HUES48 (cell line): ENCODE data around the gene ATAD3B.
A peak's percentile ranks its signal among the peaks of the same experiment; 100 is the strongest.
"Not testable (repeated sequence)": the region's sequence is repeated elsewhere in the genome, so short reads cannot be mapped to it uniquely, and the experiment has no call there.

Experiments used
- H3K27ac ChIP-seq: one replicate; pipeline ENCODE4 v1.7.0; 2013; ENCODE audit warnings: low read depth, low read length, inconsistent platforms
- H3K27me3 ChIP-seq: 2 replicates; pipeline ENCODE4 v1.6.1; 2013; ENCODE audit warnings: mild to moderate bottlenecking, low read length; ENCODE audit not compliant: control insufficient read depth, insufficient read depth
- H3K36me3 ChIP-seq: 2 replicates; pipeline ENCODE4 v1.6.1; 2013; ENCODE audit warnings: low read length; ENCODE audit not compliant: control insufficient read depth, insufficient read depth
- H3K4me1 ChIP-seq: 2 replicates; pipeline ENCODE4 v1.6.1; 2013; ENCODE audit warnings: mild to moderate bottlenecking, low read length; ENCODE audit not compliant: control insufficient read depth, insufficient read depth
- H3K4me3 ChIP-seq: 2 replicates; pipeline ENCODE4 v1.5.1; 2013; ENCODE audit warnings: mild to moderate bottlenecking, low read depth, low read length
- H3K9ac ChIP-seq: 2 replicates; pipeline ENCODE4 v1.6.1; 2013; ENCODE audit warnings: mild to moderate bottlenecking, low read depth, low read length, moderate library complexity
- H3K9me3 ChIP-seq: 2 replicates; pipeline ENCODE4 v1.6.1; 2013; ENCODE audit warnings: low read length; ENCODE audit not compliant: control insufficient read depth, insufficient read depth

The ATAD3B gene

DNA sequence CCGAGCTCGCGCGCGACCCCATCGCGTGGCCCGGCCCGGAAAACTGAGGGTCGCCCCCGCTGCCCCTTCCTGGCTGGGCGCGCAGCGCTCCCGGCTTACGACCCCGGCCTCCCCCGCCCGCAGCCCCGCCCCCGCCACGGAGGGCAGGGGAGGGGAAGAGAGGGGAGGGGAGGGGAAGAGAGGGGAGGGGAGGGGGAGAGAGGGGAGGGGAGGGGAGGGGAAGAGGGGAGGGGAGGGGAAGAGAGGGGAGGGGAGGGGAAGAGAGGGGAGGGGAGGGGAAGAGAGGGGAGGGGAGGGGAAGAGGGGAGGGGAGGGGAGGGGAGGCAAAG, 43.8 kb upstream of the ATAD3B start:
- Histone ChIP-seq H3K9me3 (no peaks in the 10 kb centered on the region), H3K36me3 (no peaks in the 10 kb centered on the region), H3K4me1 (peaks cover 20% of the 10 kb centered on the region), H3K27me3 (no peaks in the 10 kb centered on the region), H3K9ac (no peak overlapping the region), H3K27ac (peak overlapping the region; percentile 51), H3K4me3 (peak overlapping the region; percentile 51; the same call in 1 of the 2 replicates)

DNA sequence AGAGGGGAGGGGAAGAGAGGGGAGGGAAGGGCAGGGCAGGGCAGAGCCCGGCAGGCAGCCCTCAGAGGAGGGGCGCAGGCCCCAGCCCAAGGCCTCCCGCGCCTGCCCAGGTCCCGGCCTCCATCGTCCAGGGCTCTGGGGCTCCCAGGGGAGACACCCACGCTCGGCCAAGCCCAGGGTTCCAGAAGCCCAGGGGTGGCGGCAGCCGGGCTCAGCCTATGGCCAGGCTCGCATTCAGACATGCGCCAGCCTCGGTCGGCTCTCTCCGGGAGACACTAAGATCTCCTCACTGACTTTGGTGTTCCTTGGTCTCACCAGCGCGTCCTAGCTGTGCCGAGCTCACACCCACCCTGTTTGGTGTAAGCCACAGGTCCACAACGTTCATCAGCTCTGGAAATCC, 43.4 kb upstream of the ATAD3B start:
- Histone ChIP-seq H3K9ac (no peak overlapping the region), H3K4me1 (peaks cover 22% of the 10 kb centered on the region), H3K27me3 (no peaks in the 10 kb centered on the region), H3K9me3 (no peaks in the 10 kb centered on the region), H3K27ac (no peak overlapping the region), H3K4me3 (no peak overlapping the region), H3K36me3 (no peaks in the 10 kb centered on the region)

DNA sequence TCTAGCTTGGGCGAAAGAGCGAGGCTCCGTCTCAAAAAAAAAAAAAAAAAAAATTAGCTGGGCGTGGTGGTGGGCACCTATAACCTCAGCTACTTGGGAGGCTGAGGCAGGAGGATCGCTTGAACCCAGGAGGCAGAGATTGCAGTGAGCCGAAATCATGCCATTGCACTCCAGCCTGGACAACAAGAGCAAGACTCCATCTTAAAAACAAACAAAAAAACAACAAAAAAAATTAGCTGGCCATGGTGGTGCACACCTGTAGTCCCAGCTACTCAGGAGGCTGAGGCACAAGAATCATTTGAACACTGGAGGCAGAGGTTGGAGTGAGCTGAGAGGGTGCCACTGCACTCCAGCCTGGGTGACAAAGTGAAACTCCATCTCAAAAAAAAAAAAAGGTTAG, 42.6 kb upstream of the ATAD3B start:
- not testable (repeated sequence) for H3K9ac ChIP-seq, H3K27ac ChIP-seq

DNA sequence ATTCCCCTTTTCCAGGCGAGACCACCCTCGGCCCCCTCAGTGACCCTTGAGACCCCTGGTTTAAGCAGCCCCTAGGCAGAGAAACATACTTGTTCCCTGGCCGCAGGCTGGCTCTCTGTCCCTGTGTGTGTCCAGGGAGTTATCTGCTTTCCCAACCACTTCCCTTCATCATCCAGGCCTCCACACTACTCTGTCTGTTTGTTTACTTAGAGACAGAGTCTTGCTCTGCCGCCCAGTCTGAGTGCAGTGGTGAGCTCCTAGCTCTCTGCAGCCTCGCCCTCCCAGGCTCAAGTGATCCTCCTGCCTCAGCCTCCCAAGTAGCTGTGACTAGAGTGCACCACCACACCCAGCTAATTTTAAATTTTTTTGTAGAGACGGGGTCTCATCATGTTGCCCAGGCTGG, 41.9 kb upstream of the ATAD3B start:
- no peak overlapping the region for H3K4me3 ChIP-seq

More for the DNA sequence above, 42.6 kb upstream of the ATAD3B start:
- peaks cover 30% of the 10 kb centered on the region for H3K4me1 ChIP-seq
- H3K36me3 ChIP-seq, H3K4me3 ChIP-seq, H3K9me3 ChIP-seq, H3K27me3 ChIP-seq: not testable (repeated sequence)

DNA sequence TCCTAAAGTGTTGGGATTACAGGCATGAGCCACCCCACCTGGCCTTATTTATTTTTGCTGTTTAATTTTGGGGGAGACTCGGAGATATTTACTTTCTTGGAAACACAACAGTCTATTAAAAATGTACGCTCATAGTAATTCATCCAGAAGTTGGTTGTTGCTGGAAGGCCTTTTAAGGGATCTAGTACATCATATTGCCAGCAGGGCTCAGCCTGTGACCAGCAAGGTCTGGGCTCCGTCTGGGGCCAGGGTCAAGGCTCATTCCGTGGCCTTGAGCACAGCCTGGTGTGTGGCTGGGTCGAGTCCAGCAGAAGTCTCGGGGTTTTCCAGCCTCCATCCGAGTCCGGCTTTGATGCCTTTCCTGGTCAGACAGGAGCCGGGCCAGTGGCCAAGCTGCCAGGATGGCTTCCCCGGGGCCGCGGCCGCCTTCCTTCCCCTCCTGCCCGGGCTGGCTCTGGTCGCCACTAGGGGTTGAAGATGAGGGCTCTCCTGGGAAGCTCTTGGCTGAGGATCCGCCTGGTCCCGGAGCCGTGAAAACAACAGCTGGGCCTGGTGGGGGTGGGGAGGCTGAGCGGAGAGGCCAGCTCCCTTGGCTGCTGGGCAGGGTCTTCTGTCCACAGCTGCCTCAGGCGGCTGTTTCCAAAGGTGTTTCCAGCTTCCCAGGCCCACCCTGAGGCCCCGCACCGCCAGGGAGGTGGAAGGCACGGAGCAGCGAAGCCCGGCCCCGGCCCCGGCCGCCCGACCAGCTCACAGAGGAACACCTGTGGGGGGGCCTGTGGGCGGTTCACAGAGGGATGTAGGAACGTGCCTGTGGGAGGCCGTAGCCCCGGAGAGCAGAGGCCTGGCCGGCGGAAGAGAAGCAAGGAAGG, 41.2 kb upstream of the ATAD3B start:
- Histone ChIP-seq H3K4me3 (no peak overlapping the region), H3K27ac (peak overlapping the region; percentile 71), H3K36me3 (no peaks in the 10 kb centered on the region), H3K9me3 (no peaks in the 10 kb centered on the region), H3K4me1 (peaks cover 44% of the 10 kb centered on the region), H3K9ac (no peak overlapping the region), H3K27me3 (peaks cover 2% of the 10 kb centered on the region; the same call in 1 of the 2 replicates)

More for the DNA sequence above, 41.9 kb upstream of the ATAD3B start:
- Histone ChIP-seq H3K9ac (no peak overlapping the region), H3K9me3 (no peaks in the 10 kb centered on the region), H3K27ac (no peak overlapping the region), H3K36me3 (no peaks in the 10 kb centered on the region), H3K27me3 (no peaks in the 10 kb centered on the region), H3K4me1 (peaks cover 37% of the 10 kb centered on the region)

DNA sequence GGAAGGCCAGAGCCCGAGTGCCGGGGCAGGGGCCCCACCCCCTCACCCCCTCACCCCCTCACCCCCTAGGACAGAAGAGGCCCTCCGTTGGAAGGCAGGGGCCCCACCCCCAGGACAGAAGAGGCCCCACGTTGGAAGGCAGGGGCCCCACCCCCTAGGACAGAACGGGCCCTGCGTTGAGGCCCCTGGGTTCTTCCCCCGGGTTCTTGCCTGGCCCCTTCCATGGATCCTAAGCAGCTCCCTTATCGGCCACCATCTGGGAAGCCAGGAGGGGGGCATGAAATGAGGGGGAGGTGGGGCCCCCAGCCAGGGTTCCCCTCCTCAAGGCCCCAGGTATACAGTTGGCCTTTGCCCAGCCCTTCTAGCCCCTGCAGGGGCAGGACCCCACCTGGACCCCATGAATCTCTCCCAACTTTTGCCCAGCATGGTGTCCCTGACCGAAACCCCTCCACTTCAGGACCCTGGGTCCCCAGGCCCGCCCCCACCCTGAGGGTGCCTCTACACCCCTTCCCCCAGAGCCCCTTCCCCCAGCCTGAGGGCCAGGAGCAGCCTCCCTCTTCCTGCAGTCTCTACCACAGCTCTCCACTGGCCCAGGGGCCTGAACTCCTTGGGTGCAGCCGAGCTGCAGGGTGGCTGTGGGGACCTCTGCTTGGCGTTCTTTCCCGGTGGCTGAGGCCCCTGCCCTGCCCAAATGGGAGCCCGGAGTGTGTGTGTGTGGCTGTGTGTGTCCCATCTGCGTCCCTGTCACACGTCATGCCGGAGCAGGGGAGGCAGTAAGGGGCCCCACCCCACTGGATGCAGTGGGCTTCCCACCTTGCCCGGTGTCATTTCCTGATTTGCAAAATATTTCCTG, 40.3 kb upstream of the ATAD3B start:
- peaks cover 6% of the 10 kb centered on the region for H3K27me3 ChIP-seq
- no peaks in the 10 kb centered on the region for H3K36me3 ChIP-seq
- peaks cover 39% of the 10 kb centered on the region for H3K4me1 ChIP-seq
- no peak overlapping the region for H3K9ac ChIP-seq
- peak overlapping the region; percentile 71 for H3K27ac ChIP-seq
- H3K4me3 ChIP-seq, result no peak overlapping the region
- H3K9me3 ChIP-seq, result no peaks in the 10 kb centered on the region

DNA sequence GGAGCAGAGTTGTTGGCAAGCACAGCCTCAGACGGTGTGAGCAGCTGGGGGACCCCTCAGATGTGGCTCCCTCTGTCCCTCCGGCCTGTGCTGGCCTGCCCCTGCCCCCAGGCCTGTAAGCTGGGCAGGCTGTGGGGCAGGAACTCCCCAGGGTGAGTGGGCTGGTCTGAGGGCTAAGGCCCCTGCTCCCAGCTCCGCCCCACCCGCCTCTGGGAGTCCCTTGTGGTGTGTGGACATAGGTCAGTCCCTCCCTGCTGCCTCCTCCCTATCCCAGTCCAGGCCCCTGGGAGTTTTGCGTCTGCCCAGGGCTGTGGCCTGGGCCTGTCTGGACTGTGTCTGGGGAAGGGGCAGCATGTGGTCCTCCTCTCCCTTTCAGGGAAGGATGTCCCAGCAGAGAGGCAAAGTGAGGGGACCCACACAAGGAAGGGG, 39.7 kb upstream of the ATAD3B start:
- Histone ChIP-seq H3K4me3 (no peak overlapping the region), H3K4me1 (peaks cover 37% of the 10 kb centered on the region), H3K27ac (peak overlapping the region; percentile 71), H3K27me3 (peaks cover 11% of the 10 kb centered on the region), H3K9ac (no peak overlapping the region), H3K36me3 (no peaks in the 10 kb centered on the region), H3K9me3 (no peaks in the 10 kb centered on the region)

DNA sequence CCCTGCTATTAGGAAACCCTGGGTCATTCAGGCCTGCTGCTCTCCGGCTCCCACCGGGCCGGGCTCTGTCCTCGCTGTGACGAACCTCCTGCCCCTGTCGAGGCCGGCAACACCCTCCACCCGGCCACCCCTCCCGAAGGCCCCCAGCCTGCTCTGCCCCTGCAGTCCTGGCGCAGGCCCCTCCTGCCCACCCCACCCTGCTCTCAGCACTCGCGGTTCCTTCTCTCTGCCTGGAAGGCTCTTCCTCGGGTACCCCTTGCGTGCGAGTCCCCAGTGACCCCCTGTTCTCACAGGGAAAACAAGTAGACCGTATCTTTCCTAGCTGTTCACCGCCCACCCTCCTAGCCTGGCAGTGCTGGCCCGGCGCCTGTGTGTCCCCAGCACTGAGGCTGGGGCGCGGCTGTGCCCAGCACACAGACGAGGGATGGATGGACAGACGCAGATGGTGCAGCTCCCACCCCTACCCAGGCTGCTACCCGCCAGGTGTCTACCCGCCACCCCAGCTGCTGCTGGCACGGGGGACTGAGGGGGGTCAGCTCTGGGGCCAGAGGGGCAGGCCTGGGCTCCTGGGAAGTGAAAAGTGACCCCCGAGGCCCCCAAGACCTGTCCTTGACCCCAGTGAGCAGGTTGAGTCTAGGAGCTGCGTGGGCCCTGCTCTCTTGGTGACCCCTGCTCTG, 39.2 kb upstream of the ATAD3B start:
- H3K4me3 ChIP-seq, result no peak overlapping the region
- H3K27ac ChIP-seq, result peak overlapping the region; percentile 94
- H3K4me1 ChIP-seq, result peaks cover 37% of the 10 kb centered on the region
- H3K36me3 ChIP-seq, result no peaks in the 10 kb centered on the region
- H3K9me3 ChIP-seq, result no peaks in the 10 kb centered on the region
- peaks cover 11% of the 10 kb centered on the region for H3K27me3 ChIP-seq
- no peak overlapping the region for H3K9ac ChIP-seq

DNA sequence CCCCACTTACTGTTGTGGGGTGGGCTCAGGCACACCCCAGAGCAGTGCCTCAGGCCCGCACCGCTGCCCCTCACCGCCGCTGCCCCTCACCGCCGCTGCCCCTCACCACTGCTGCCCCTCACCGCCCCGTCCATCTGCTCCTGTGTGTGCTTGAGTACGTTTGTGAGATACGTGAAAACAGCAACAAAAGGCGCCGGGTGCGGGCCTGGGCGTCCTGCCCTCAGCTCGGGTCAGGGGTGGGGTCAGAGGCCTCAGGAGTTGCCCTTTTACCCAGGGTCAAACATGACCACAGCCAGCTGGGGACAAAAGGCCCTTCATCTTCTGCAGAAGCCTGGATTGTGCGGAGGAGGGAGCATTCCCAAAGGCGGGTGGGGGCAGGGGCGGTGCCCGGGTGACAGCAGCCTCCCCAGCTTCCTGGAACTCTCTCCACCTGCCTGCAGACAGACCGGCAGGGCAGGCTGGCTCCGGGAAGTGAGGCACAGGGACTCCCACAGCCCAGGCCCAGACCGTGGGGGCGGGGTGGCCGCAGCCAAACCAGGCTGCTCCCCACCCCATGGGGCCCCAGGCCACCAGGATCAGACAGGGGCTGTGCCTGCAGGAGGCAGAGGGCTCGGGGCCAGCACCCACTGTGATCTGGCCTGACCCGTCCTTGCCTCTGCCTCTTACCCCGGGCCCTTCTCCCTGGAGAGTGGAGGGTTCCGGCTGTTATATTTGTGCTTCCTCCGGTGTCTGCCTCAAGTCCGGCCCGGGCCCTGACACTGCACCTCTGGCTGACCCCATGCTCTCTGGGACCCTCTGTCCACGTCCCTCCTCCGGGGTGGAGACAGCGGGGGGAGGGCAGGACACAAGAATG, 38.4 kb upstream of the ATAD3B start:
- H3K9ac ChIP-seq, result peak overlapping the region; percentile 38; the same call in 1 of the 2 replicates
- peak overlapping the region; percentile 21; the same call in 1 of the 2 replicates for H3K4me3 ChIP-seq
- peak overlapping the region; percentile 94 for H3K27ac ChIP-seq

DNA sequence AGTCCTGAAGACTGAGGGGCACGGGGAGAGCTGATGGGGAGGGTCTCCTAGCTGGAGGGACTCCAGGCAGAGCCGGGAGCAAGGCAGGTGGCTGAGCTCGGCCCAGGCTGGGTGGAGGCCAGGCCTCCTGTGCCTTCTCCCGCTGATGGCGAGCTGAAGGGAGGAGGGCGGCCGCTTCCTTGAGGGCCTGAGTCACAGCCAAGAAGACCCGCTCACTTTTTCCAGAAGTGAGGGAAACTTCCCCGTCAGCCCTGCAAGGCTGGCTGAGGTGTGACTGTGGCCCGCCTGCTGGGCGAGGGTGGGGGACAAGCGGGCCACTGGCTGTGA, 37.8 kb upstream of the ATAD3B start:
- H3K36me3 ChIP-seq, result no peaks in the 10 kb centered on the region
- no peaks in the 10 kb centered on the region for H3K9me3 ChIP-seq
- peaks cover 37% of the 10 kb centered on the region for H3K4me1 ChIP-seq
- no peak overlapping the region; the same call in 1 of the 2 replicates for H3K9ac ChIP-seq
- H3K4me3 ChIP-seq, result peak overlapping the region; percentile 29; the same call in 1 of the 2 replicates
- peaks cover 11% of the 10 kb centered on the region for H3K27me3 ChIP-seq
- peak overlapping the region; percentile 94 for H3K27ac ChIP-seq

More for the DNA sequence above, 38.4 kb upstream of the ATAD3B start:
- Histone ChIP-seq H3K27me3 (peaks cover 11% of the 10 kb centered on the region), H3K4me1 (peaks cover 37% of the 10 kb centered on the region), H3K36me3 (no peaks in the 10 kb centered on the region), H3K9me3 (no peaks in the 10 kb centered on the region)
